ENCODE results near the gene SMURF1.

The SMURF1 gene

GRCh38 chr7:99127636-99128035 is 16.3 kb downstream of the SMURF1 start:
- H3K4me3 ChIP-seq (replicated peaks; ENCODE audit: low read depth, low read length): no peak overlapping the region
- no peak for DNase-seq (ENCODE audit: extremely low read depth, low read depth)
- TF ChIP-seq, protein P1, sequence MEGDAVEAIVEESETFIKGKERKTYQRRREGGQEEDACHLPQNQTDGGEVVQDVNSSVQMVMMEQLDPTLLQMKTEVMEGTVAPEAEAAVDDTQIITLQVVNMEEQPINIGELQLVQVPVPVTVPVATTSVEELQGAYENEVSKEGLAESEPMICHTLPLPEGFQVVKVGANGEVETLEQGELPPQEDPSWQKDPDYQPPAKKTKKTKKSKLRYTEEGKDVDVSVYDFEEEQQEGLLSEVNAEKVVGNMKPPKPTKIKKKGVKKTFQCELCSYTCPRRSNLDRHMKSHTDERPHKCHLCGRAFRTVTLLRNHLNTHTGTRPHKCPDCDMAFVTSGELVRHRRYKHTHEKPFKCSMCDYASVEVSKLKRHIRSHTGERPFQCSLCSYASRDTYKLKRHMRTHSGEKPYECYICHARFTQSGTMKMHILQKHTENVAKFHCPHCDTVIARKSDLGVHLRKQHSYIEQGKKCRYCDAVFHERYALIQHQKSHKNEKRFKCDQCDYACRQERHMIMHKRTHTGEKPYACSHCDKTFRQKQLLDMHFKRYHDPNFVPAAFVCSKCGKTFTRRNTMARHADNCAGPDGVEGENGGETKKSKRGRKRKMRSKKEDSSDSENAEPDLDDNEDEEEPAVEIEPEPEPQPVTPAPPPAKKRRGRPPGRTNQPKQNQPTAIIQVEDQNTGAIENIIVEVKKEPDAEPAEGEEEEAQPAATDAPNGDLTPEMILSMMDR (IDR thresholded peaks at IDR 0.05; ENCODE audit: low read depth, low read length, missing control alignments): no peak

- TF ChIP-seq, protein P1 (IDR thresholded peaks at IDR 0.05; ENCODE audit: low read depth, low read length, missing control alignments): no peak
- H3K4me3 ChIP-seq (replicated peaks; ENCODE audit: low read depth, low read length): no peak overlapping the region
- DNase-seq (ENCODE audit: extremely low read depth, low read depth): no peak
Observed at GRCh38 chr7:99126921-99127553, 16.9 kb downstream of the SMURF1 start.

GRCh38 chr7:99125505-99125865 is 18.4 kb downstream of the SMURF1 start:
- DNase-seq (ENCODE audit: extremely low read depth, low read depth): no peak
- no peak overlapping the region for H3K4me3 ChIP-seq (replicated peaks; ENCODE audit: low read depth, low read length)
- TF ChIP-seq, protein P1 (IDR thresholded peaks at IDR 0.05; ENCODE audit: low read depth, low read length, missing control alignments): no peak

- no peak overlapping the region for H3K4me3 ChIP-seq (replicated peaks; ENCODE audit: low read depth, low read length)
- DNase-seq (ENCODE audit: extremely low read depth, low read depth): no peak
- TF ChIP-seq, protein P1 (IDR thresholded peaks at IDR 0.05; ENCODE audit: low read depth, low read length, missing control alignments): no peak
Observed at GRCh38 chr7:99124751-99125504, 19.0 kb downstream of the SMURF1 start.

GRCh38 chr7:99124236-99124635 is 19.7 kb downstream of the SMURF1 start:
- no peak overlapping the region for H3K4me3 ChIP-seq (replicated peaks; ENCODE audit: low read depth, low read length)
- TF ChIP-seq, protein P1 (IDR thresholded peaks at IDR 0.05; ENCODE audit: low read depth, low read length, missing control alignments): no peak
- DNase-seq (ENCODE audit: extremely low read depth, low read depth): no peak

DNA sequence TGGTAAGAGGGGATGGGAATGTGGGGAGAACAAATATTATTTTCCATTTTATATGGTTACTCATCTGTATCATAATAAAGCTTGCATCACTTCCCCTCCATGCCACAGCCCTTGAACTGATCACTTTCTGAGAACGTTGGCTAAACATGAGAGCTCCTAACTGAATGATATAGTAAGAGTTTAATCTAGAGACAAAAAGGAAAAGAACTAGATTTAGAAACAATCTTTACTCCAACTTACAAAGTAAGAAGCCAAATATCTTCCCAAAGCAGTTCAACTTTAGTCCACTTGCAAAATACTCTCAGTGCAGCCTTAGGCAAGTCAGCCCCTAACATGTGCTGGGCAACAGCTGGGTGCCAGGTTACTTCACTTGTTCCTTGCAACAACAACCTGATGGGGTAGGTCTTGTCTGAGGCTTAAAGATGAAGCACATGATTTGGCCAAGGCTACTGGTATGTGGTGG is 20.3 kb downstream of the SMURF1 start:
- no peak overlapping the region for H3K4me3 ChIP-seq (replicated peaks; ENCODE audit: low read depth, low read length)
- TF ChIP-seq, protein P1 (IDR thresholded peaks at IDR 0.05; ENCODE audit: low read depth, low read length, missing control alignments): no peak
- no peak for DNase-seq (ENCODE audit: extremely low read depth, low read depth)
